Stimulated activated CD4-positive, alpha-beta T cell treated with anti-CD3 and anti-CD28 coated beads, Interleukin-12 subunit alpha, Interleukin-12 subunit beta, amount 100 ng/mL, for 4 hours (primary cell): ENCODE measurements around the gene CCDC141.

Experiments
- DNase-seq: peaks from one replicate; pipeline ENCODE4 v3.0.0-alpha.2; 2020

The CCDC141 gene

DNA sequence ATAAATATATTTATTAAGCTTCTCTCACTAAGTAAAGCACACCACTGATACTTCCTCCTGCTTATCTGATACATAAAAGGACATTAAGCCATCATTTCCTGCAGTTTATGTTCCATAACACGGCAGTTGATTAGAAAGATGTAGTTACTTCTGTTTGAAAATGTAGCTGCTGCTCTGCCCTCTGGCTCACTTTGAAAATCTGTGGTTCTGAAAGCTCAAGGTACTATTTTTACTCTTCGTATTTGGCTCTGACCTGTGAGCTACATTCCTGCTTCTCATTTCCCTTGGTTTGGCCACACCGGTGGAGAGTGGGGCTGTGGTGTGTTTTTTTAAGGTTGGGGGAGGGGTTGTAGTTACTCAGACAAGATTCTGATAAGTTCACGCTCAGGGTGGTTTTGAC lies 229.9 kb downstream of the CCDC141 start:
- no peak for DNase-seq

DNA sequence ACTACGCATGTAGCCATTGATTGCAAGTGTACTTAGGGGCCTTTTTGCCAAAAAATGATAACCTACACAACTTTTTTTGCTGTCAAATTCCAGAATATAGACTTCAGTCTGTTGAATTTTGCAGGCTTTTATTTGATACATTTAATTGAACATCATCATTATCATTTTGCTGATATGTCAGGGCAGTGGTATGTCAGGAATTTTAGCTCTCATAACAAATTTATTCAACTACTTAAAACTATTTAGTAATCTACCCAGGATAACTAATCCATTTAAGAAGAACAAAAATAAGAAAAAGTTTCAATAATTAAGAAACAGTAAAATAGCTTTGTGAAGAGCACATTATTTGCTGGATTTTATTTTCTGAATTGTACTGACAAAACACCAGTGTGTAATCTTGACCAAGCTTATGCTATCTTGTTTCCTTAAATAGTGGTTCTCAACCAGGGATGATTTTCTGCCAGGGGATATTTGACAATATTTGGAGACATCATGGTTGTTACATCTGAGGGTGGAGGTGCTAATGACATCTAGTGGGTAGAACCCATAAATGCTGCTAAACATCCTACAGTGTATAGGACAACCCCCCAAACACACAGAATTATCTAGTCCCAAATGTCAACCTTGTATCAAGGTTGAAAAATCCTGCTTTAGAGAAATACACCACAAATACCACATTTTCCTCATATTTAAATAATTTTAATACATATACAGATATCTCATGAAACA lies 230.6 kb downstream of the CCDC141 start:
- no peak for DNase-seq

DNA sequence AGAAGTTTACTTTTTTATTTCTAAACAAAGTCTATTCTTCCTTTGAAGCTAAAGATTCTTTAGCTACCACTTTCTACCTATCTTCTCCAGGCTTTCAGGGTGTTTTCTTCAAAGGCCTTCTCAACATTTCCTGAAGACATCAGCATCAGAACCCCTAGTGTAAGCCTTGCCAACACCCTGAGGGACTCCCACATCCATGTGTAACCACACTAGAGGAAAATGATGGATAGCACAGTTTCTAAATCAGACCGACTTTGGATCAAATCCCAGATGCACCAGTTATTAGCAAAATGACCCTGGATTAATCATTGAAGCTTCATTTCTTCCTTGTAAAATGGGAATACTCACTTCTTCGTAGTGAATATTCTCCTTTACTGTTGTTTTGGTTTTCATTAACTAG lies 238.0 kb downstream of the CCDC141 start:
- no peak for DNase-seq

DNA sequence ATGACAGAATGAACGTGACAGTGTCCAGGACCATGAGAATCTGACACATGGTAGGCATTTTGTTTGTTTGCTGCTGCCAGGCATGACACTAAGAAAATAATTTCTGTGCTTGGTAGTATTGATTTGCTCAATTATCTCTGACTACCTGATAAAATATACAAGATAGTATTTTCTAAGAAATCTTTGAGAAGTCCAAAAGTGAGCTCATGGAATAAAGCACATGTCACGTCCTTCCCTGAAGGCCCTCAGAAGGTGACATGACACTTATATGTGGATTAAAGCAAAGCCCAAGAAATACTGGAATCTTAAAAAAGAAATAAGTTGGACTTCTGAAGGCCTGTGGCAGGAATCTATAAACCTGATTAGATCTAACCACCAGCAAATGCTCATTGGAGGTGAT lies 238.9 kb downstream of the CCDC141 start:
- no peak for DNase-seq

DNA sequence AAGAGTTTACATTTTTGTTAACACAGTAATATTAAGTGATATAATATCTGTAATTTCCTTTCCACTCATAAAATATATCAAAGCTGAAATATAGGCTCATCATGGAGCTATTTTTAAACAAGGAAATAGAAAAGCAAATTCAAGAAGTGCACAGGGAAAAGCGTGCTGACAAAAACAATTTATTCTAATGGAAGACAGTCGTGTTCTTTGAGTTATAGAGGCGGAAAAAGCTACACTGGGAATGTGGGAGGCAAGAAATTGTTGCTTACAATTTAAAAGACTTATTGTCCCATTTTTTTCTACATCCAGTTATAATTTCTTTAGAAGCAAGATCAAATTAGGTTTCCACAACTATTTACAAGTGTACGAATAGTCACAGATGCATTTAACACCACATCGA lies 239.5 kb downstream of the CCDC141 start:
- no peak for DNase-seq

DNA sequence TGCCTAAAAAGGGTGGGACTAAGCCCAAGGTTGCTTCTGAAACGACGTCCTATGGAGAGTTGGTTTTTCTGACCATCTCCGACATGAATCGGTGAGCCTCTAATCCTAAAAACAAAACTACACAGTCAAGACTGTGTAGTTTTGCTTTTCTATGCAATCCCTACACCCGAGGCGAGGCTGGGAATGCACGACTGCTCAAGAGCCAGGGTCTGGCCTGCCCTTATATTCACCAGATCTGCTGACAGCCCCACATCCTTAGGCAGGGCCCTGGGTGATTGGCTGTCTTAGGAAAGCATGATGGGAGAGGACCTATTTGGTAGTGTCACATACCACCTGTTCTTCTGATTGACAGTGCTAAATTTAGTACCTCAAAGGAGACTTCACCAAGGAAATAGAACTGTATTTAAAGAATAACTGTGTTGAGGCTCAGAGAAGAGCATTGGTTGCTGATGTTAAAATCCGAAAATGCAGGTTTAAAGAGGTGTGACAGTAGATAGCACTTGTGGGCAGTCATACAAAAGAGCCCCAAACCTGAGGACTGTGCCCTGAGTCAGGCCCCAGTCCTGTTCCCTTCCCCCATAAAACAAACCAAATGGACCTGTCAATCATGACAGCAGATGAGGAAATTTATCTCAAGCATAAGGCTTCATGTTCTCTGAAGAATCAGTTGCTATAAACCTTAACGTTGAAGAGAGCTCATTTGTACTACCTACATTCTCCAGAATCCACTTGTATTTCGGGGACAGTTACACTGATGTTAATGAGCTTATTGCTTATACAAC lies 242.5 kb downstream of the CCDC141 start, which contains the start of gene TTN:
TTN (minus strand) TSS at position 197 of the 782 bp plus-strand sequence. CDS start 2,781 bp downstream, outside the sequence.
- DNase-seq: no peak

DNA sequence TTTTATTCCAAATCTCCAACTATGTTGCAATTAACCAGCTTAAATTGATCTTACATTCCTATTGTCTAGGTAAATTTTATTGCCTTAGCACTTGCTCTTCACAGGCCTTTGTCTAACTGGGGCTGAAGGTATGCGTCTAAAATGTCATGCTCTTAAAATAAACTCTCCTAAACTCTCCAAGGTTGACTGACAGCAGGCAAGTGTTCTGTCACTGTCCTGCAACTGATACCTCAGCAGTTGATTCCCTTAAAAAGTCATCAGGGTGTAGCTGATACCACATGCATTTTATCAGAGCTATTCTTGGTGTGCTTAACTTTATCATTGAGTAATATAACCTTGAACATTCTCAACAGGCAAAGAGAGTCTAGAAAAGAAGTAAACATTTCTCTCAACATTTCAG lies 243.4 kb downstream of the CCDC141 start:
- no peak for DNase-seq

DNA sequence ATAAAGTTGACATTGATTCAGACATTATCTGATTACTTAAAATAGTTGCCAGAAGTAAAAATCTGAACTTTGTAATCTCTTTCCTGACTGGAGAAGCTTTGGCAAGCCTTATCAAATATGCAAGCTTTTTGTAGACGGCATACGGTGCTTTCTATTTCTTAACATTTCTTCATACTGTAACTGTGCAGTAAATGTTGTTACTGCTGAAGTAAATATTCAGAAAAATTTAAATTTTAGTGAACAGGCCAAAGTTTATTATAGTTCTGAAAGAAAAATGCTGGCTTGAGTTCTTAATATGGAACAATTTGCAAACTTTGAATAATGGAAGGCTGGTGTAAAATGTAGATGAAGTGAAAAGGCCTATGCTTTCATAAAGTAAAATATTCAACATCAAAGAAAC lies 244.5 kb downstream of the CCDC141 start:
- no peak for DNase-seq

DNA sequence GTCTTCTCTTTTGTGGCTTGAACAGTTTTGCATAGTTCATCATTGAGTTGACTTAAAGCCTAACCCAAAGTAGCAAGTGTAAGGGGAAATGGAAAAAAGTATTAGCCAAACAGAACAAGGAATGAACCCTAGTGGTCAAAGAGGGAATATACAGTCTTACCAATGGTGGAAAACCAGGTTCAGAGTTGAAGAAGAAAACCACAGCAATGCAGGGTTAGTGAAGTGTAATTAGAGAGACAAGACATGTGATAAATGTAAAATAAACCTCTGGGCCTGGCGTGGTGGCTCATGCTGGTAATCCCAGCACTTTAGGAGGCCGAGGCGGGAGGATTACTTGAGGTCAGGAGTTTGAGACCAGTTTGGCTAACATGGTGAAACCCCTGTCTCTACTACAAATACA lies 245.1 kb downstream of the CCDC141 start:
- DNase-seq: no peak

DNA sequence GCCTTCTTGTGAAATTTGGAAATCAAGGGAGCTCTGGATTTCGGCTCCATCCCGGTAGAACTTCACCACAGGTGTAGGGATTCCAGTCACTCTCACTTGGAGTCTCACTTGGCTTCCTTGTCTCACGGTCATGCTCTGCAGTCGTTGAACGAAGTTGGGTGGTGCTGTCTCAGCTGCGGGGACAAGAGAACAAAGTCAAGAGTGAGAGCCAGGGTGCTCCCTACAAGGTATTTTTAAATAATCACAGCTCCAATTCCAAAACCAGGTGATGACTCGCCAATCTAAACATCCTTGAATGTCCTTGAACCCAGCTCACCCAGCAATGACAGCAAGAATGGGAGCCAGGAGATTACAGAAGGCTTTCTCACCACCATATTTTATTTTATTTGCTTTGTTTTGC lies 249.4 kb downstream of the CCDC141 start:
- no peak for DNase-seq

DNA sequence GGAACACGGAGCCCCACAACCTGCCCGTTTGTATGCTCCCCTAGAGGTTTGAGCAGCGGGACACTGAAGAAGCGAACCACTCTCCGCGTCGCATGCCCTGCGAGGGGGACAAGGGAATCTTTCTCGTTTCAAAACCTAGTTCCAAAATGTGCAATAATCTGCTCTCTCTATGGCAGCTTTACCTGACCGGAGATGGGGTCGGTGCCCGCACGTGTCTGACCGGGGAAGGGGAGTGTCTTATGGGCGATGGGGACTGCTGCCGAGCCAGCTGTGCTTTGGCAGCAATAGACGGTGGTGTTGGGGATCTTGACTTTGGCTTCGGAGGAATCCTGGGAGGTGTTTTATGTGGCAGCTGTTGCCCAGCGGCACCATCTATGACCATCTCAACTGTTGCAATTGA lies 250.6 kb downstream of the CCDC141 start:
- no peak for DNase-seq

DNA sequence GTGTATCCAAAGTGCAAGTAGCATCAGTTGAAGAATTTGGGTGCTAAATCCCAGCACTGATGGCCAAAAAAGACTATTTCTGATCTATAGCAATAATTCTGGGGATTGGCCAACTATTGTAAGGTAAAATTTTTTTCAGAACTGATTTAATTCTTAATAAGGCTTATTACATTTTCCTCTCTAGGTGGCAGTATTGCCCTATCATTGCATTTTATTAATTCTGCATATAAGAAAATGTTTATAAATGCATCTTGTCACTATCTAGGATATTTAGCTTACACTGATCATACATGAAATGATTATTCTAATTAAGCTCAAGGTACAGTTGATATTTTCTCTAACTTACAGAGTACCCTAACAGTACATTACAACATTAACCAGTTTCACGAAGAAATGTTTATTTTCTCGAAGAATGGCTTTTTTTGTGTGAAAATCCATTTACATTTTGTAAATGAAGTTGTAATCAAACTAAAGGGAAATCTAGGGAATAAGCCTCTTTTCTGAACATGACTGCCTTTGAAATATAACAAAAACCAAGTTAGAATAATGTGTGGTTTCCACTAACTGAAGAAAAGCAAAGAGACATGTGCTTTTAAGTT lies 253.8 kb downstream of the CCDC141 start:
- no peak for DNase-seq

DNA sequence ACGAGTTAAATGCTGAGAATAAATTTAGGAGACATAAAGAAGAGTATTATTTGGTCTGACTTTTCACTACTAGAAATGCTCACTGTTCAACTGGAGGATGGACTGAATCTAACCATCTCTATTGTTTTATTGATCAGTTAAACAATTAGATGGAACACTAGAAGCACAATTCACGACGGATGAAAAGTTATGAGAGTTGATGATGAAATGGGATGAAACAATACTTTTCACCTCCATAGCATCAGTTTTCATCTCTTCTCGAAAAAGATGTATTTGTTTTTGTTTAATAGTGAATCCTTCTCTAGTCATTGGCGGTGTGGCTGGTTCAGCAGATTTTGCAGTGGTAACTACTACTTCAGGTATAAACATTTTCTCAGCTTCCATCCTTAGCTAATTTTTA lies 262.0 kb downstream of the CCDC141 start:
- no peak for DNase-seq

DNA sequence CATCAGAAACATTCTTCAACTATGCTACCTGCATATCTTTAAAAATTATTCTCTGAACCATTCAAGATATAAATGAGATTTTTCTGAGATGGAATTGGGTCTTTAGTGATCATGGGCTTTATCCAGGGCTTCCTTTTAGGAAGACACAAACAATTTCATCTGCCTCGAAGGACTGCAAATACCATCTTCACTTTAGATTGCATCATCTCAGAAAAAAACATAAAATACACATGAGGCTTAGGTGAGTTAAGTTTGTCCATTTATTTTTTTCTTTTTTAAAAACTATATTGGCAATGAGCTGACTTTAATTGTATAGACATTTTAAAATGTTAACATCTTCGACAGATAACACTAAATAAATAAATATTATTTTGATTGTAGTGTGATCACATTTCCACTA lies 262.8 kb downstream of the CCDC141 start:
- no peak for DNase-seq

DNA sequence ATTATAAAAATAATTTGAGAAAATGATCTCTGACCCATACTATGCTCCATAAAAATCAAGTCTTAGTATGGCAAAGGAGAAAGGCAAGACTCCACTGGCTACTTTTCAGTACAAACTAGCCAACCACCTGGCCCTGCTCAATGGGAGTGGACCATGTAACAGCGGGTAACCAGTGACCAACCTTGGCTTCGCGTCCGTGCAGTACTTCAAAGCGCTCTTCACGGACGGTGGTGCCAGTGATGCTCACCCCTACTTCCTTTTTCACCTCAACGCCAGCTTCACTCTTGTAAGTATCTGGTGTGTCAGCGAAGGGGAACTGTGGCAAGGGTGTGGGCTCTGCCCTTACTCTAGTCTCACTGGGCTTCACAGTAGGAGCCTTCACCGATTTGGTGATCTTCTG lies 266.0 kb downstream of the CCDC141 start:
- DNase-seq: no peak

DNA sequence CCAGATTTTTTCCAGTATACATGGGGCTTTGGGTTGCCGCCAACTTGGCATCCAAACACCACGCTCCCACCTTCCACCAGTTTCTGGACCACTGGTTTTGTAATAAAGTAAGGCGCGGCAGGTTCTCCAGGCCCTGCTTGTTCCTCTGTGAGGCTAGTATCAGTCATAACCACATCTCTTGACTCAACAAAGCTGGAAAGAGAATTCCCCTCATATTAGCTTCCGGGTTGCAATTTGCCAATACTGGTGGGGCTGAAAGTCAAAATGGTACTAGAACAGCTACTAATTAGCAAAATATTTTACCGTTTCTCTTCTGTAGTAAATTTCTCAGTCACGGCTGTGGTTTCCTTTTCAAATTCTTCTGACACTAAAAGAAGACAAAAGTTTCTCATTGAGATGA lies 267.7 kb downstream of the CCDC141 start:
- no peak for DNase-seq
